ENCODE data around the gene NDST1.

The NDST1 gene

DNA sequence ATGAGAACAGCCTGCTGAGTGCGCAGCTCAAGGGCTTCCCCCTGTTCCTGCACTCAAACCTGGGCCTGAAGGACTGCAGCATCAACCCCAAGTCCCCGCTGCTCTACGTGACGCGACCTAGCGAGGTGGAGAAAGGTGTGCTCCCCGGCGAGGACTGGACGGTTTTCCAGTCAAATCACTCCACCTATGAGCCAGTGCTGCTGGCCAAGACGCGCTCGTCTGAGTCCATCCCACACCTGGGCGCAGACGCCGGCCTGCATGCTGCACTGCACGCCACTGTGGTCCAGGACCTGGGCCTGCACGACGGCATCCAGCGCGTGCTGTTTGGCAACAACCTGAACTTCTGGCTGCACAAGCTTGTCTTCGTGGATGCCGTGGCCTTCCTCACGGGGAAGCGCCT lies 19.9 kb downstream of the NDST1 start:
- TF ChIP-seq, protein P1, sequence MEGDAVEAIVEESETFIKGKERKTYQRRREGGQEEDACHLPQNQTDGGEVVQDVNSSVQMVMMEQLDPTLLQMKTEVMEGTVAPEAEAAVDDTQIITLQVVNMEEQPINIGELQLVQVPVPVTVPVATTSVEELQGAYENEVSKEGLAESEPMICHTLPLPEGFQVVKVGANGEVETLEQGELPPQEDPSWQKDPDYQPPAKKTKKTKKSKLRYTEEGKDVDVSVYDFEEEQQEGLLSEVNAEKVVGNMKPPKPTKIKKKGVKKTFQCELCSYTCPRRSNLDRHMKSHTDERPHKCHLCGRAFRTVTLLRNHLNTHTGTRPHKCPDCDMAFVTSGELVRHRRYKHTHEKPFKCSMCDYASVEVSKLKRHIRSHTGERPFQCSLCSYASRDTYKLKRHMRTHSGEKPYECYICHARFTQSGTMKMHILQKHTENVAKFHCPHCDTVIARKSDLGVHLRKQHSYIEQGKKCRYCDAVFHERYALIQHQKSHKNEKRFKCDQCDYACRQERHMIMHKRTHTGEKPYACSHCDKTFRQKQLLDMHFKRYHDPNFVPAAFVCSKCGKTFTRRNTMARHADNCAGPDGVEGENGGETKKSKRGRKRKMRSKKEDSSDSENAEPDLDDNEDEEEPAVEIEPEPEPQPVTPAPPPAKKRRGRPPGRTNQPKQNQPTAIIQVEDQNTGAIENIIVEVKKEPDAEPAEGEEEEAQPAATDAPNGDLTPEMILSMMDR (conservative IDR thresholded peaks at IDR 0.05) = no peak
- H3K27ac ChIP-seq = no peak overlapping the region

DNA sequence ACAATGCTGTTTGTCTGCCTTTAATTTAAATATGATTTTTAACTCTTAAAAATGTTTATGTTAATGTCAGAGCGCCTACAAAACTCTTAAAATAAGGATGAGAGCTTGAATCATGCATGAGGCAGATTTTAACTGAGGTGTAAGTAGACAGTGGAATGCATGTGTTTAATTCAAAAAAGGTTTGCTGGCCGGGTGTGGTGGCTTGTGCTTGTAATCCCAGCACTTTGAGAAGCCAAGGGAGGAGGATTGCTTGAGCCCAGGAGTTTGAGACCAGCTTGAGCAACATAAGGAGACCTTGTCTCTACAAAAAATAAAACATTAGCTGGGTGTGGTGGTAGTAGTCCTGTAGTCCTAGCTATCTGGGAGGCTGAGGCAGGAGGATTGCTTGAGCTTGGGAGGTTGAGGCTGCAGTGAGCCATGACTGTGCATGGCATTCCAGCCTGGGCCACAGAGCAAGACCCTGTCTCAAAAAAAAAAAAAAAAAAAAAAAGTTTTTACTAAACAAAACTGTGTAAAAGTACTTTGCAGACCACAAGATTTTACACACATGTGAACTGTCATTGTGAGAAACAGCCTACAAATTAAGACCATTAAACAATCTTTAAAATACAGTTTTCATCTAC lies 21.1 kb downstream of the NDST1 start:
- no peak overlapping the region for H3K27ac ChIP-seq
- TF ChIP-seq, protein P1 (conservative IDR thresholded peaks at IDR 0.05) = no peak

DNA sequence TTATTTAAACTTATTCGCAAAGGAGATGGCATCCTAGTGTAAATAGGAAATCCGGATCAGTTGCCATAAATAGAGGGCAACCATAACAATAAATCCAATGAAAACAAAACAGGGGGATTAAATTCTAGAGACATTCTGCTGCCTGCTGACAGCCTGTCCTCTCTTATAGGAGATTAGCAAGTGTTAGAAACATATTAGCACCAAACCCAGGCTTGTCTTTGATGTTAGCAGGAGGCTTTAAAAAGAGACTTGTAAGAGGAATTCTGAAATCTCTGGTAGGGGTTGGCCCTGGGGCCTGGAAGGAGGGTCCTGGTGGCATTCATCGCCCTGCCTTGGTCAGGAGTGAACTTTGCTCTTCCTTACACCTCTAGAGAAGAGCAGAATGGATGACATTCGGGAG lies 21.6 kb downstream of the NDST1 start:
- H3K27ac ChIP-seq = no peak overlapping the region
- TF ChIP-seq, protein P1 (conservative IDR thresholded peaks at IDR 0.05) = no peak

DNA sequence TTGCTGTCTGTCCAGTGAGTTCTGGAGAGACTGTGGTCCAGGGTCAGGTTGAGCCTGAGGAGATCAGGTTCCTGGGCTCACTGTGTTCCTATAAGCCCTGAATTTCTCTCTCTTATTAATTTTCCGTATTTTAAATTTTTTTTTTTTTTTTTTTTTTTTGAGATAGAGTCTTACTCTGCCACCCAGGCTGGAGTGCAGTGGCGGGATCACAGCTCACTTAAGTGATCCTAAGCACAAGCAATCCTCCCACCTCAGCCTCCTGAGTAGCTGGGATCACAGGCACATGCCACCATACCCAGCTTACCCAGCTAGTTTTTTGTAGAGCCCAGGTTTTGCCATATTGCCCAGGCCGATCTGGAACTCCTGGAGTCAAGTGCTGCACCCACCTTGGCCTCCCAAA lies 22.5 kb downstream of the NDST1 start:
- H3K27ac ChIP-seq = no peak overlapping the region
- TF ChIP-seq, protein P1 (conservative IDR thresholded peaks at IDR 0.05) = no peak

DNA sequence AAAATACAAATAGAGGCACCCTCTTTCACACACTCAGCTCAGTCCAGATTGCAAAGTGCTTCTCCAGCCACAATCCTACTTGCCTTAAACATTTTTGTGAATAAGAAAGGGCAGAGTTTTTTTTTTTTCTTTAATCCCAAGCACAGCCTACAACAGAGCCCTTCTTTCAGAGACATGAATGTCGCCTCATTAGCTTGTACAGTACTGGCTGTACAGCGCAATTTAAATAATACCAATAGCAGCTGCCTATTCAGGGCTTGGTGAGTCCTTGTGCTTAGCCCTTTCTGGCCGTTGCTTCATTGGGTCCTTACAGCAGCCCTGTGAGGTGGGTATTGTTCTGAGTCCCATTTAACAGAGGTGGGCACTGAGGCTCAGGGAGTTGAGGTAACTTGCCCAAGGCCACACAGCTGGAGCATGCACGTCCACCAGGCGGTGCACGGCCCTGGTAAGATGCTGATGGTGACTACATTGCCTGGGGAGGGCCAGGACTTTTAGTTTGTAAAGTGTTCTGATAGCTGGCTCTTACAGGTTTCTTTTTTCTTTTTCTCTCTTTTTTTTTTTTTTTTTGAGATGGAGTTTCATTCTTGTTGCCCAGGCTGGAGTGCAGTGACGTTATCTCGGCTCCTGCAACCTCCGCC lies 23.1 kb downstream of the NDST1 start:
- TF ChIP-seq, protein P1 (conservative IDR thresholded peaks at IDR 0.05) = no peak
- H3K27ac ChIP-seq = no peak overlapping the region

DNA sequence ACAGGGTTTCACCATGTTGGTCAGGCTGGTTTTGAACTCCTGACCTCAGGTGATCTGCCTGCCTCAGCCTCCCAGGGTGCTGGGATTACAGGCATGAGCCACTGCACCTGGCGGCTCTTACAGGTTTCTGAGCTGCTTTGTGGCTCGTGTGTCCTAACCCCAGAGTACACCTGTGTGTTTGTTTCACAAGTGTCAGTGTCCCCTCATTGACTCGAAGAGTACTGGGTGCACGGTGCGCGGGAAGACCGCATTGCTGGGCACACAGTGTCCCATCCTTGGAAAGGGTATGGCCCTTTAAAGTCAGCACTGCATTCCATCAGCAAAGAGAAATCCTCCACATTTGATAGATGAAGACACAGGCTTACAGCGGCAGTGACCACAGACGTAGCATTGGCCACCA lies 23.8 kb downstream of the NDST1 start:
- H3K27ac ChIP-seq = no peak overlapping the region
- TF ChIP-seq, protein P1 (conservative IDR thresholded peaks at IDR 0.05) = no peak

DNA sequence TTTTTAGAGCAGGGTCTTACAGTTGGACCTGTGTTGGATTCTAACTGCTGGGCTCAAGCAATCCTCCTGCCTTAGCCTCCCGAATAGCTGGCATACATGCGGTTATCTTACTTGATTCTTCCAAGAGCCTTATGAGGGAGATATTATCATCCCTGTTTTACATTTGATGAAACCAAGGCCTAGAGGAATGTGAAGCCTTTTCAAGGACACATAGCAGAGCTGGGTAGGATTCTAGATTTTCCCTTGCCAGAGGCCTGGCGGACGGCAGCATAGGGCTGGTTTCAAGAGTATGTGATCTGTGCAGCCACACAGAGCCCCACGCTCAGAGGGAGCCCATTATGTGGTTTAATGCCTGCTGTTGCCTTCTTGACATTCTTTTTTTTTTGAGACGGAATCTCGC lies 24.2 kb downstream of the NDST1 start:
- no peak overlapping the region for H3K27ac ChIP-seq
- TF ChIP-seq, protein P1 (conservative IDR thresholded peaks at IDR 0.05) = no peak

Data from VCaP (cell line).